Measurements from ENCODE around the gene UTP20.

DNA sequence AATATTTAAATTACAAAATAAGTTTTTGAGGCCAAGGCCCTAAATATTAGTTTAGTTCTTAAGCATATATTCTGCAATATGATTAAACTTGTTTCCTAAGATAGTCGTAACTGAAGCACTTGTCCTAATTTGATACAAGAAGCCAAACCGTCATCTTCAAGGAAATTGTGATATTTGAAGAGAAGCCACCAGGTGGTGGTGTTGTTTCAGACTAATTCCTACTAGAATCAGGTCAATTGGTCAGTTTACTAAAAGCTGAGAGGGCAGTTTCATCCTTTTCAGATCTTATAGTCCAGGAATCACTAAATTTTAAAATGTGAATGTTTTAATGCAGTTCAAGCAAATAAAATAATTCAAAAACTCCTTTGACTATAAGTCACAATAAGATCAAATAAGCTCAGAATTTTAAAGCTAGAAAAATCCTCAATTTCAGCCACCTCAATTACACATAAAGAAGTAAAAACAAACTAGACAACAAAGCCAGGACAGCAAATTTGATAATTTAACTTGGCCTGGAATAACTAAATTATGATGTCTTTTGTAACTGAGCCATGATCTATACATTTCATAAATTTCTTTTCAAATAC is 134.7 kb downstream of the UTP20 start:
- TF ChIP-seq POLR2A (IDR thresholded peaks at IDR 0.05; ENCODE audit: low read length): no peak
- no peak for TF ChIP-seq GATA1 (IDR thresholded peaks at IDR 0.05; ENCODE audit: low read depth, low read length)

Data from erythroblast (primary cell).